GM19452 (cell line): ENCODE data around the gene PDE4A.
"Not testable (repeated sequence)": the region's sequence is repeated elsewhere in the genome, so short reads cannot be mapped to it uniquely, and the experiment has no call there.

Experiments
- ATAC-seq: cut with Tn5 transposase; IDR thresholded peaks from one replicate; pipeline ENCODE4 v1.9.1; 2021; ENCODE audit not compliant: unreplicated experiment

The PDE4A gene

GRCh38 chr19:10420444-10421239 lies at the start of gene PDE4A:
PDE4A (plus strand) TSS chr19:10420538; CDS start chr19:10420765, 227 bp downstream.
- no peak for ATAC-seq

- ATAC-seq, result no peak
Observed at GRCh38 chr19:10372690-10373089, 47.6 kb upstream of the PDE4A start.

GRCh38 chr19:10374931-10375330 lies 45.4 kb upstream of the PDE4A start:
- ATAC-seq, result no peak

- not testable (repeated sequence) for ATAC-seq
Observed at GRCh38 chr19:10377140-10377640, 43.1 kb upstream of the PDE4A start.

GRCh38 chr19:10378124-10378523 lies 42.2 kb upstream of the PDE4A start:
- no peak for ATAC-seq

- ATAC-seq, result no peak
Observed at GRCh38 chr19:10379880-10380312, 40.4 kb upstream of the PDE4A start.

GRCh38 chr19:10380313-10381102 lies 39.8 kb upstream of the PDE4A start, which contains the start of gene TYK2:
TYK2 (minus strand) TSS chr19:10380572; CDS start chr19:10378406, 2,166 bp downstream.
- peak; percentile 91 for ATAC-seq

- ATAC-seq, result not testable (repeated sequence)
Observed at GRCh38 chr19:10383223-10383499, 37.2 kb upstream of the PDE4A start.

GRCh38 chr19:10384580-10384979 lies 35.8 kb upstream of the PDE4A start:
- ATAC-seq, result no peak

- ATAC-seq, result no peak
Observed at GRCh38 chr19:10388957-10389356, 31.4 kb upstream of the PDE4A start.

- no peak for ATAC-seq
Observed at GRCh38 chr19:10389863-10390262, 30.5 kb upstream of the PDE4A start.

- ATAC-seq, result no peak
Observed at GRCh38 chr19:10390652-10391286, 29.6 kb upstream of the PDE4A start.

GRCh38 chr19:10392120-10392519 lies 28.2 kb upstream of the PDE4A start:
- ATAC-seq, result no peak

- ATAC-seq, result no peak
Observed at GRCh38 chr19:10393137-10393536, 27.2 kb upstream of the PDE4A start.

- ATAC-seq, result no peak
Observed at GRCh38 chr19:10395003-10395402, 25.3 kb upstream of the PDE4A start.

GRCh38 chr19:10395436-10395835 lies 24.9 kb upstream of the PDE4A start:
- no peak for ATAC-seq

GRCh38 chr19:10395917-10396316 lies 24.4 kb upstream of the PDE4A start:
- no peak for ATAC-seq

GRCh38 chr19:10398819-10399218 lies 21.5 kb upstream of the PDE4A start:
- ATAC-seq, result no peak

GRCh38 chr19:10399340-10399739 lies 21.0 kb upstream of the PDE4A start:
- ATAC-seq, result not testable (repeated sequence)

GRCh38 chr19:10399878-10400277 lies 20.5 kb upstream of the PDE4A start:
- ATAC-seq, result no peak

- ATAC-seq, result no peak
Observed at GRCh38 chr19:10402441-10403038, 17.8 kb upstream of the PDE4A start.
